ENCODE data around the gene FAM53B.

FAM53B gene

DNA sequence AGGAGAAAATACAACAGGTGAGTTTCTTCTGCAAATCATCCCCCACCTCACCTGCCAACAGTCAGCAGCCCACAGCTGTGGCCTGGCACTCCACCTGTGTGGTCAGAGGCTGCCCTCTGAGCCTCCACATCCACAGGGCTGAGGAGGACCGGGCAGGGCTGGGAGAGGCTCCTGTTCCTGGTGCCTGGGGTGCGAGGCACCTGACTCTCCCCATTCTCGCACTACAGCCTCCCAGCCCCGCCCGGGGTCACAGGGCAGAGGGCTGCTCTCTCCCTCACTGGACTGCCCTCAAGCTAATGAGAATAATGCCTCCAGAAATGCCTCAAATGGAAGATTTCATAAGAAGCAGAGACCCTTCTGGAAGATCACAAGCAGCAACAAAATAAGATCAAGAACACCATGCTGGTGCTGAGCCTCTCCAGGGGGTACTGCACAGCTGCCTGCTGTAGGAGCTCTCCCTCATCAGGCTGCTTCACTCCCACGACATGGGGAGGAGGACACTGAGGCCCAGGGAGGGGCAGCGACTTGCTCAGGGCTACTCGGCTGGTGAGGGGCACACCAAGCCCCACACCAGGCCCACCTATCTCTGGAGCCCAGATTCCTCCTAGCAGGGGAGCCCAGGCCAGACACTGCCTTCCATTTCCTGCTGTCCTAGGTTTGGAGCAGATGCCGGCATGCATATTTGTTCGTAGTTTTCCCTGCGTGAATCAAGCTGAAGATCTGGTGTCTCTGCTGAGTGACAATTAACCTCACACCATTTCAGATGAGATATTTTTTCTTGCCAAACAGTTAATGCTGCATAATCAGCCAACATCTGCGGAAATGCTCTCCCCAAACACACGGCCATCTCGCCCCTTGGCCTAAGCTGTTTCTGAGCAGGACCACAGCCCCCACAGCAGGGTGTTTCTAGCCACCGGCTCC, 76.5 kb downstream of the FAM53B start:
- H3K4me3 Mint-ChIP-seq = peak overlapping the region in 1 of 3 experiments; percentile 30
- H3K9me3 Mint-ChIP-seq = no peaks in the 10 kb centered on the region
- peak overlapping the region; percentile 80 to 87 (median 85) for H3K27ac Mint-ChIP-seq
- H3K4me1 Mint-ChIP-seq = peaks cover 39% of the 10 kb centered on the region
- no peaks in the 10 kb centered on the region for H3K27me3 Mint-ChIP-seq (ENCODE audit: low read depth)
- peaks cover 8% of the 10 kb centered on the region for H3K36me3 Mint-ChIP-seq (ENCODE audit: low read depth)
- TF ChIP-seq, protein P1, sequence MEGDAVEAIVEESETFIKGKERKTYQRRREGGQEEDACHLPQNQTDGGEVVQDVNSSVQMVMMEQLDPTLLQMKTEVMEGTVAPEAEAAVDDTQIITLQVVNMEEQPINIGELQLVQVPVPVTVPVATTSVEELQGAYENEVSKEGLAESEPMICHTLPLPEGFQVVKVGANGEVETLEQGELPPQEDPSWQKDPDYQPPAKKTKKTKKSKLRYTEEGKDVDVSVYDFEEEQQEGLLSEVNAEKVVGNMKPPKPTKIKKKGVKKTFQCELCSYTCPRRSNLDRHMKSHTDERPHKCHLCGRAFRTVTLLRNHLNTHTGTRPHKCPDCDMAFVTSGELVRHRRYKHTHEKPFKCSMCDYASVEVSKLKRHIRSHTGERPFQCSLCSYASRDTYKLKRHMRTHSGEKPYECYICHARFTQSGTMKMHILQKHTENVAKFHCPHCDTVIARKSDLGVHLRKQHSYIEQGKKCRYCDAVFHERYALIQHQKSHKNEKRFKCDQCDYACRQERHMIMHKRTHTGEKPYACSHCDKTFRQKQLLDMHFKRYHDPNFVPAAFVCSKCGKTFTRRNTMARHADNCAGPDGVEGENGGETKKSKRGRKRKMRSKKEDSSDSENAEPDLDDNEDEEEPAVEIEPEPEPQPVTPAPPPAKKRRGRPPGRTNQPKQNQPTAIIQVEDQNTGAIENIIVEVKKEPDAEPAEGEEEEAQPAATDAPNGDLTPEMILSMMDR (IDR thresholded peaks at IDR 0.05; ENCODE audit: unreplicated experiment in 3 of 3) = no peak

GRCh38 chr10:124666494-124666893, 77.7 kb downstream of the FAM53B start:
- Mint-ChIP-seq H3K27ac (no peak overlapping the region), H3K27me3 (ENCODE audit: low read depth) (no peaks in the 10 kb centered on the region), H3K4me3 (no peak overlapping the region), H3K36me3 (ENCODE audit: low read depth) (peaks cover 8% of the 10 kb centered on the region), H3K4me1 (peaks cover 31% of the 10 kb centered on the region), H3K9me3 (no peaks in the 10 kb centered on the region)
- TF ChIP-seq, protein P1 (IDR thresholded peaks at IDR 0.05; ENCODE audit: unreplicated experiment in 3 of 3) = no peak

GRCh38 chr10:124665980-124666379, 78.2 kb downstream of the FAM53B start:
- Mint-ChIP-seq H3K9me3 (no peaks in the 10 kb centered on the region), H3K36me3 (ENCODE audit: low read depth) (peaks cover 8% of the 10 kb centered on the region), H3K27me3 (ENCODE audit: low read depth) (no peaks in the 10 kb centered on the region), H3K27ac (no peak overlapping the region), H3K4me1 (peaks cover 31% of the 10 kb centered on the region), H3K4me3 (no peak overlapping the region)
- TF ChIP-seq, protein P1 (IDR thresholded peaks at IDR 0.05; ENCODE audit: unreplicated experiment in 3 of 3) = no peak

- Mint-ChIP-seq H3K4me3 (no peak overlapping the region), H3K4me1 (peaks cover 28% of the 10 kb centered on the region), H3K9me3 (no peaks in the 10 kb centered on the region), H3K36me3 (ENCODE audit: low read depth) (peaks cover 8% of the 10 kb centered on the region), H3K27me3 (ENCODE audit: low read depth) (no peaks in the 10 kb centered on the region), H3K27ac (no peak overlapping the region)
- TF ChIP-seq, protein P1 (IDR thresholded peaks at IDR 0.05; ENCODE audit: unreplicated experiment in 3 of 3) = no peak
Observed at GRCh38 chr10:124665558-124665957, 78.6 kb downstream of the FAM53B start.

- peaks cover 11% of the 10 kb centered on the region for H3K36me3 Mint-ChIP-seq (ENCODE audit: low read depth)
- no peak overlapping the region for H3K27ac Mint-ChIP-seq
- H3K9me3 Mint-ChIP-seq = no peaks in the 10 kb centered on the region
- H3K4me3 Mint-ChIP-seq = no peak overlapping the region
- H3K4me1 Mint-ChIP-seq = peaks cover 24% of the 10 kb centered on the region
- no peaks in the 10 kb centered on the region for H3K27me3 Mint-ChIP-seq (ENCODE audit: low read depth)
- TF ChIP-seq, protein P1 (IDR thresholded peaks at IDR 0.05; ENCODE audit: unreplicated experiment in 3 of 3) = no peak
Observed at GRCh38 chr10:124665091-124665490, 79.1 kb downstream of the FAM53B start.
